Posterior vena cava (tissue), 2 donors: ENCODE results near the gene SCGB1D1. TPM values are rescaled to one million over a fixed set of nuclear protein-coding genes. Genes with fewer than 3 reads are reported as not detected.
"Not testable (repeated sequence)": the region's sequence is repeated elsewhere in the genome, so short reads cannot be mapped to it uniquely, and the experiment has no call there.

Experiments used
- DNase-seq: peaks from one replicate; pipeline ENCODE4 v3.0.0-alpha.2; 2020; ENCODE audit warnings: low spot score
- intact Hi-C, 2 donors: fragments of 100-400 bp; cut with DNase I; formaldehyde crosslinking; loops; one replicate each; pipeline versions ENCODE4 v1.14.1 to v1.14.2; 2022 to 2023
- total RNA-seq, 2 donors: library from RNA; stranded (reverse); fragmentation: NEBNext Ultra II Directional; extraction: Animal tissue kit (Norgen Biotek cat#: 25700); gene quantifications; one replicate each; pipeline ENCODE4 v1.2.1, GENCODE V29; 2021
- donor health status: DM: yes; HTN: yes; CAD: no.
- donor health status: DM: yes; HTN: yes; CAD: no.

Gene SCGB1D1
- total RNA-seq, 2 donors from 2014 or later = not detected

DNA sequence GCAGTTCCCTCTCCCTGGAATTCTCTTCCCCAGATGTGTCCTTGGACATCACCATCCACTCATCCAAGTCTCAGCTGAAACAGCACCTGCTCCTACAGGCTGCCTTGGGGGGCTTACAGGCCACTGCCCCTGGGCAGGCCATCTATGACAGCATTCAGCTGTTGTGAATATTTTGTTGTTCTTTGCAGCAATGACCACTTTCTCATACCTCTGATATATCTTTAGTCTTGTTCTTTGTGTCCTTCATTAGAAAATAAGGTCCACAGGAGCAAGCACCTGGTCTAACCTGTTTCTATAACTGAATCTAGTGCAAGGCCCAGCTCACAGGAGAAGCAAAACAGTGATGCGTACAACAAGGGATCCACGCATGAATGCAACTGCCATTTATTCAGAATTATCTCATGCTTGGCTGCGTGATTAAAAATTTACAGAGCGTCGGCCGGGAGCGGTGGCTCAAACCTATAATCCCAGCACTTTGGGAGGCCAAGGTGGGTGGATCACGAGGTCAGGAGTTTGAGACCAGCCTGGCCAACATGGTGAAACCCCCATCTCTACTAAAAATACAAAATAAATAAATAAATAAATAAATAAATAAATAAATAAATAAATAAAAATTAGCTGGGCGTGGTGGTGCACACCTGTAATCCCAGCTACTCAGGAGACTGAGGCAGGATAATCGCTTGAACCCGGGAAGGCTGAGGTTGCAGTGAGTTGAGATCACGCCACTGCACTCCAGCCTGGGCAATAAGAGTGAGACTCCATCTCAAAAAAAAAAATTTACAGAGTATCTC, 16.5 kb downstream of the SCGB1D1 start:
- intact Hi-C loops, DNase-seq: not testable (repeated sequence)

- intact Hi-C loops = no loop called here
- DNase-seq = no peak
Measured at GRCh38 chr11:62208785-62209144, 18.7 kb downstream of the SCGB1D1 start.

GRCh38 chr11:62217191-62217748, 27.3 kb downstream of the SCGB1D1 start:
- intact Hi-C loops = no loop called here

GRCh38 chr11:62221498-62221897, 31.5 kb downstream of the SCGB1D1 start:
- intact Hi-C loops = no loop called here
- no peak for DNase-seq

More at GRCh38 chr11:62217191-62217748, 27.3 kb downstream of the SCGB1D1 start:
- DNase-seq = no peak

GRCh38 chr11:62223095-62223494, 33.1 kb downstream of the SCGB1D1 start:
- DNase-seq = no peak
- intact Hi-C loops = no loop called here

DNA sequence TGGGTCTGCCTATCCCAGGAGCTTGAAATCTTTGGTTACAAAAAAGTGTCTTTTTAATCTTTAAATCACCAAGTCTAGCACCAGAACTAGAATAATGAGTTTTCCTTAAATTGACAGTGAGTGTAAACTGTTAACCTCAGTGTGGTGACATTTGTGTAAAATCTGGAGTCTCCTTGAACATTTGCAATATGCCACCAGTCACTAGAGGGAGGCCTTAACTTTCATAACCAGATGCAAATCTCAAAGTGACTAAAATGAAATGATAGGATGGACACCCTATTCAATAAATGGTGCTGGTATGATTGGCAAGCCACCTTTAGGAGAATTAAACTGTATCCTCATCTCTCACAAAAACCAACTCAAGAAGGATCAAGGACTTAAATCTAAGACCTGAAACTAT, 43.7 kb downstream of the SCGB1D1 start:
- intact Hi-C loops = no loop called here
- no peak for DNase-seq

DNA sequence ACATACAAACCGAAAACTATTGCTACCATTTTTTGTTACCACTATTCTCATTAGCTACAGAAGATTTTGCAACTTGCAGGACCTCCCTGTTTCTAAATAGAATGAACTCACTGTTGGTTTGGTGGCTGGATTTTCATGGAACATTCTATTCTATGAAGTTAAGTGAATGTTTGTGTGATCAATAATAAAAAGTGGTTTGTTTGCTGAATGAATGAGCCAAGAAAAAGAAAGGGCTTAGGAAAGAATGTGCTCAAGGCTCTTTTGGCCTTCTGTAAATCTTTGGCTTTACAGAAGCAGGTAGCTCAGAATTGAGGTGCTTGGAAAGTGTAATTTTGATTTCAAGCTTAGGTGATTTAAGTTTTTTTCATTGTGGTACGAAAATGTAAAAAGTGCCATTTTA, 46.2 kb downstream of the SCGB1D1 start:
- no peak for DNase-seq
- intact Hi-C loops = no loop called here

DNA sequence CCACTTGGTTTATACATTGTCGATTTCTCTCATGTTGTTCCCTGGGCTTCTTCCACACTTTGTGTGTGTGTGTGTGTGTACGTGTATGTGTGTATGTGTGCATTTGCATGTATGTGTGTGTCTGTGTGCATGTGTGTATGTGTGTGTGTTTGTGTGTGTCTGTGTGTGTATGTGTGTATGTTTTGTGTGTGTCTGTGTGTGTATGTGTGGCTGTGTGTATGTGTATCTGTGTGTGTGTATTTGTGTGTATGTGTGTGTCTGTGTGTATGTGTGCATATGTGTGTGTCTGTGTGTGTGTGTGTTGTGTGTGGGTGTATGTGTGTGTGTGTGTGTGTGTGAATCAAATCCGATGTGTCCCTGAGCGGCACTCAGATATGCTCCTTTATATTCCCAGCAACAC, 47.5 kb downstream of the SCGB1D1 start:
- DNase-seq = no peak
- intact Hi-C loops = no loop called here

GRCh38 chr11:62238151-62238550, 48.1 kb downstream of the SCGB1D1 start:
- intact Hi-C loops = no loop called here
- DNase-seq = no peak

GRCh38 chr11:62241095-62241494, 51.1 kb downstream of the SCGB1D1 start:
- intact Hi-C loops = no loop called here
- DNase-seq = no peak

DNA sequence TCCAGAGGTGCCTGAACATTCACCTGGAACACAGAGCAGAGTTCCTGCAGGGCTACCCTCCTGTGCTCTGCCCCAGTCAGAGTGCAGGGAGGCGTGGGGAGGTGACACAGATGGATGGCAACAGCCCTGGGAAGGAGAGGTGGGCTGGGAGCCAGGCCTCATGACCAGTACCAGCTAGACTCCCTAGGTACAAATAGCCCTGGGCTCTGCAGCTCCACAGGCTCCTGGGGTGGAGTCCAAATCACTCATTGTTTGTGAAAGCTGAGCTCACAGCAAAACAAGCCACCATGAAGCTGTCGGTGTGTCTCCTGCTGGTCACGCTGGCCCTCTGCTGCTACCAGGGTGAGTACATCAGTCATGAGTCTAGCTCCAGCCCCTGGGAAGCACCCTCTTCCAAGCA, 52.0 kb downstream of the SCGB1D1 start, which contains the start of gene SCGB1D2:
Gene SCGB1D2, plus strand, starts transcription at position 219 of the 400 bp plus-strand sequence. Its CDS starts 69 bp downstream, at position 288.
- intact Hi-C loops = no loop called here

More for the DNA sequence above, 52.0 kb downstream of the SCGB1D1 start, which contains the start of gene SCGB1D2:
- no peak for DNase-seq

Other genes starting within 250 kb of the SCGB1D1 start
- gene BEST1, start 239.9 kb upstream of the SCGB1D1 start, total RNA-seq = 1 to 10 TPM; 5.8 to 9.5 TPM
- 1,000 to 10,000 TPM; 2,679 to 3,454 TPM for gene FTH1, start 222.6 kb upstream of the SCGB1D1 start, total RNA-seq
- gene INCENP, start 66.2 kb upstream of the SCGB1D1 start, total RNA-seq = 10 to 100 TPM; 11.8 to 22.4 TPM
- not detected for gene SCGB2A1, start 18.5 kb downstream of the SCGB1D1 start, total RNA-seq
- not detected for gene SCGB1D2, start 52.0 kb downstream of the SCGB1D1 start, total RNA-seq
- not detected for gene SCGB2A2, start 79.9 kb downstream of the SCGB1D1 start, total RNA-seq
- not detected for gene SCGB1D4, start 108.9 kb downstream of the SCGB1D1 start, total RNA-seq
- 10 to 100 TPM in 1 of 2 donors, 1 to 10 TPM in 1; 5.5 to 13.3 TPM for gene ASRGL1, start 147.2 kb downstream of the SCGB1D1 start, total RNA-seq
- gene SCGB1A1, start 228.8 kb downstream of the SCGB1D1 start, total RNA-seq = not detected